Measurements from ENCODE around the gene TENT5C.
A peak's percentile ranks its signal among the peaks of the same experiment; 100 is the strongest.

Gene TENT5C

DNA sequence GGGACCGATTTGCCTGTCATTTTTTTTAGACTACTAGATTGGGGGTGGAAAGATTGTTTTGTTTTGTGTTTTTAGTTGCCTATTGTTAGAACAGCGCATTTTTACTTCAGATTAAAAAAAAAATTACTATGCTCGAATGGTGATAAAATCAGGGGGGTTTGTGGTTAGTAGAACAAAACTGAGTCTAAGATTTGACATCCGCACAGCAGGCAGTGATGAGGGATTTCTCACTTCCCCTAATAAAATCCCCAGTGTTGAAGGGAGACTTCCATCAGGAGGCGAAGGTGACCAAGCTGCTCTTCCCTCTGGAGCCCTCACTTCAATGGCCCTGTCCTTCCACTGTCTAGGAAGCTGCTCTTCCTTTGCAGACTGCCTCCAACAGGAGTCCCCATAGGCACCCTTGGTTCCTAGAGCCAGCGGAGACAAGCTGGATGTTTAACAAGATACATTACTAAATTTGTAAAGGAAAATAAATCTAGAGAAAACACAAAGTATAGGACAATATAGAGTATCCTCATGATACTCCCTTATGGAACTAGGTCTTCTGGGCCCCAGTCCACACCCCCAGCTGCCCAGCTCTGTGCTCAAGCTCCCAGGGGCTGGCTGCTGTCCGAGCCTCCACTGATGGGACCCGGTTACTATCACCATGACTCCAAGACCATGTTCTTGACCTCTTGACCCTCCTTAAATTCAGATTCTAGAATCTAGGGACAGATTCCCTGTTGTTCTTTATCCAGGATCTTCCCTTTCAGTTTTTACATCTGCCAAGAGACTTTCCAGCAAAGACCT lies 31.0 kb downstream of the TENT5C start:
- peak; percentile 43 for DNase-seq

DNA sequence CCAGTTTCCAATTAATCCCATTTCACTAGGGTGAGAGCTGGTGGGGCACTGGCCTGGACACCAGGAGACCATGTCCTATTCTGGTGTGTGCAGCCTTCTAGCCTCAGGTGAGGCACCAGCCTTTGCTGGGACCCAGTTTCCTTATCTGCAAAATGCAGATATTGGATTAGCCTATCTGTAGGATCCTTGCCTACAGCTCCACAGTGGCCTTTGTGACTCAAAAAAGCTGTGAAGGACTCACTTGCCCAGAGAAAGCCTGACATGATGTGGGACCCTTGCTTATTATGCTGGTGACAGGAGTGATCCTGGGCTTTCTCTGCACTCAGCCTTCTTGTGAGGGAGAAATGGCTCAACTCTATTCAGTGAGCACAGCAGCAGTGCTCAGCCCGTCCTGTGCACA lies 32.3 kb downstream of the TENT5C start:
- DNase-seq = no peak

DNA sequence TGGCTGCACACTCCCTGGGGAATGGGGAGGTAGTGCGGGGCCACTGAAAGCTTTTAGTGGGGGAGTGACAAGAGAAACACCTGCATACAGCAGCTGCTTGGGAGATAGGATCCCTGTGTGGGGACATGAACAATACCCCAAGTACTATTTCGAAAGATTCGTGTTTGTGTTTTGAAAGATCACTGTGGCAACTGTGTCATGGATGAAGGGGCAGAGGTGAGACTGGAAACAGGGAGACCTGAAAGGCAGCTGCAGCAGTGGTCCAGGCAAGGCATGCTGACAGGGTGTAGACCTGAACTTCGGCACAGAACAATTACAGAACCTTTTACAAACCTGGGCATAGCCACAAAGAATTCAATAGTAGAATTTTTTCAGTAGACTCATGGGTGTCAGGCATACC lies 32.9 kb downstream of the TENT5C start:
- DNase-seq = peak; percentile 64

DNA sequence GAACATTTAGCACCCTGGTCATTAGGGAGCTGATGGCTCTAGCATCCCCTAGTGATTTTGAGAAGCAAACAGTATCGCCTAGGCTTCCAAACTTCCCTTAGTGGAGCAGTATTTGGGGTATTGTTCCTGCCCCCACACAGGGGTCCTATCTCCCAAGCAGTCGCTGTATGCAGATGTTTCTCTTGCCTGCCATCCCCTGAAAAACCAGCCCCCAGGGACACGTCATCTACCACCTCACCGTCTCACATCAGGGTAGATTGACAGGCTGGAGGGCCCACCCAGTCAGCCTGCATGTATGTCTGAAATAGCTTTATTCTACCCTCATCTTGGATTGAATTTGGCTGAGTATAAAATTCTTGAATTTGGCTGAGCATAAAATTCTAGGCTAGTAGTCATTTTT lies 33.9 kb downstream of the TENT5C start:
- DNase-seq = no peak

DNA sequence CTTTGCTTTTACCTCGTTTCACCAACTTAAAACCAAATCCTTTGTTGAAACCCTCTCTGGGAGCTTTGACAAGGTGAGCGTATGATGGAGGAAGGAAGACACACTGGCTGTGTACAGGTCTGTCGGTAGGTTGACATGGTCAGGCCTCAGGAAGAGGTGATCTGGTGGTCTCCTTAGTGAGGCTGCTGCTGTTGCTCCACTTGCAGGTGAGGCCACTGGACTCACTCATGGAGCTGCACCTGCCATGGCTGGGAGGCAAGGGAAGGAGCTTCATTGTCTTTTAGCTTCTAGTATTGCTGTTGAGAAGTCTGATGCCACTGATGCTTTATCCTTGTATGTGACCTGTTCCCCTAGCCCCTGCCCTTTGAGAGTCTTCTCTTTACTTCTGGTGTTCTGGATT lies 35.7 kb downstream of the TENT5C start:
- DNase-seq = no peak

DNA sequence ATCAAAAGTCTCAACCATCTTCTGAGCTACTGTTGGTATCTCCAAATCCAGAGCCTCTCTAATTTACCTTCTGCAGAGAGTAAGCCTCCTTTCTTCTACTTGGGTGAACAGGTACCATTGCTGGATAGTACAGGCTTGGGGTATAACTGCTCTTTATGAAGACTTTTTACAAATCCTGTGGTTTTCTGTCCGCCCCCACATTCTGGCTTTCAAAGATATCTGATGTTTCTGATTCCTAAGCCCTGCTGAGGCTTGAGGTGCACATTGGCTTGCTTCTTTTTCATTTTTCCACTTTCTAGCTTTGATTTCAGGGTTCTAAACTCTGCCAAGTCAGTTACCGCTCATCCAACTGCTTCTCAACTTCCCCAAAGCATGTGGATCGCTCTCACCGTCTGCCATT lies 37.1 kb downstream of the TENT5C start:
- no peak for DNase-seq

DNA sequence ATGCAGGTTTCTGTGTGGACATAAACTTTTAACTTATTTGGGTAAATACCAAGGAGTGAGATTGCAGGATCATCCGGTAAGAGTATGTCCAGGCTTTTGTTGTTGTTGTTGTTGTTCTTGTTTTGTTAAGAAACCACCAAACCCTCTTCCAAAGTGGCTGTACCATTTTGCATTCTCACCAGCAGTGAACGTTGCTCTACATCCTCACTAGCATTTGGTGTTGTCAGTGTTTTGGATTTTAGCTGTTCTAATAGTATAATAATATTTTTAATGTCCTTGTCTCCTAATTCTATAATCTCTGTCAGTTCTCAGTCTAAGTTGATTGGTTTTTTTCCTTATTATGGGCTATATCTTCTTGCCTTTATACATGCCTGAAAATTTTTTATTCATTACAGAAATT lies 37.8 kb downstream of the TENT5C start:
- no peak for DNase-seq

DNA sequence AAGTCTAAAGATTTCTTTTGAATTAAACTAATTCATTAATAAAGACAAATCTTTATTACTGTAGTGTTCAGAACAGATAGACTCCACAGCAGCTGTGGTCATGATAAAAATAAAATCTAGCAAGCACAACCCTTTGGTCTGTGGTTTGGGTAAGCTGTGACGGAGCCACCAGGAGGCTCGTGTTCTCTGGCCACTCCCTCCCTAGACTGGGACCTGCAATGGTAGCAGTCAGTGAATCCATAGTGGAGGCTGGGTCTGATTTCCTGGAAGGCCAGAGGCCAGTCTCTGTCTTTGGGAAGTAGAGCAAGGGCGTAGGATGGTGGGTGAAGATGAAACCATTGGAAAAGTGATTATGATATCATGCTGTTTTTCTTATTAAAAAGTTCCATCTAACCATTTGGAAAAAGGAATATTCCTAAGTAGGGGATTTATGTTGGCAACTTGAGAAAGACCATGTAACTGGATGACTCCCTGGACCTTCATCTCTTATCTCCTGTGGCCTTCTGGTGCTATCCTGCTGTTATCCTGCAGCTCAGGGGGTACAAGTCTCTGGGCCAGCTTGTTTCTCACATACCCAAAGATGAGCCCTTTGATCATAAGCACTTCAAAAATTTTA lies 39.0 kb downstream of the TENT5C start:
- peak; percentile 72 for DNase-seq

DNA sequence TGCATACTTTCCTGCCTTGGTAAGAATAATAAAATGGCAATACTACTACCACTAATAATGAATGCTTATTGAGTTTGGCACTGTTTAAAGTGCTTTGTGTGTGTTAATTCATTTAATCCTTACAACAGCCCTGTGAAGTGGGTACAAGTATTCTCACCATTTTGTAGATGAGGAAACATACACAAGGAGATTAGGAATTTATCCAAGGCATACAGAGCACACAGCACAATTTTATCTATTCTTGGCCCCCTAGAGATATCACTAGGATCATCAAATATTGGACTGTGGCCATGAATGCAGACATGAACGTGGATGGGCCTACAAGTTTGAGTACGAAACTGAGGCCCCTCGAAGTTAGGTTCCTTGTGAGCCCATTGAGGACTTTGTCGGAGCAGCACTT lies 39.5 kb downstream of the TENT5C start:
- no peak for DNase-seq

DNA sequence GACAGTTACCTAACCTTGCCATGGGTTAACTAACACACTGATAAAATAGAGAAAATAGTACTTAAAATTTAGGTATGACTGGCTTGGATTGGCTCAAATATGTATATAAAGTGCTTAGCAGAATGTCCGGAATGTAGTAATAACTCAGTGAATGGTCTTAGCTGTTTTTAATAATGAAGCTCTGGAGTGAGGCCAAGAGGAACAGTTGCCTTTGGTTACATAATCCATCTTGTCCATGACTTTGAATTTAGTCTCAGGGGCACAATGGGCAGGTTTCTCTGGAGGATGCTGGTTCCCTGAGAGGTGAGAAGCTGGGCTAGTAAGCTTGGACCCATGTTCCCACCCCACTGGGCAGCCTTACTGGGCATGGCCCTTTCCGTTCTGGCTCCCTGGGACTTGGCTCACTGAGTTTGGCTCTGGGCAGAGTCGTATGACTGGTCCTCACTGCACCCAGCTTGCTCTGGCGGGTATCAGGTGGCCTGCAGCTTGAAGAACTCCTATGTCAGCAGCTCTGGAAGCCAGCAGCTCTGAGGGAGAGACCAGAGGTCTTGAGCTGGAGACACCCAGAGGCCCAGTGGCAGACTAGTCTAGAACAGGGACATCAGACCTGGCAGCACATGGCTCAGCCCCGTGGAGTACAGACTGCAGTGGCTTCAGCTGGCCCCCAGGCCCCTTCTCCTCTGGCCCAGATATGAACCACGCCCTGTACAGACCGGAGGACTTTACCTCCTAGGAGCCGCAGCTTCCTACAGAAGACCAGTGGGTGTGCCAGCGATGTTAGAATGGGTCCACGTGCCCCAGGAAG lies 40.4 kb downstream of the TENT5C start:
- DNase-seq = peak; percentile 85

DNA sequence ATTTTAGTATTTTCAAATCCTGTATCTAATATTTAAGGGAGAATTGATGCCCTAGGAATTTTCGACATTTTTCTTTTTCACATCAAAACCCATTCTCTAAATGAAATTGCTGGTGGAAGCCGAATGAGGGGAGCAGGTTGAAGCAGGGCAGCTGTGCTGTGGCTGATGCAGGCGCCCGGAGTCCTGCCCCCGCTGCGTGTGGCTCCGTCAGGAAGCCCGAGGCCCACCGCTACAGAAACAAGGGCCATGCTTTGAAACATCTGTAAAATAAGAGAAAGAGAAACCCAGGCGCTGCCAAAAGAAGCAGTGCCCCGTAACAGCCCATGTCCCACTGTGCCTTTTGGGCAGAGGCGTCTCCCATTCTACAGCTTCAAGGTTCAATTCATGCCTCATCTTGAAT lies 41.1 kb downstream of the TENT5C start:
- DNase-seq = no peak

DNA sequence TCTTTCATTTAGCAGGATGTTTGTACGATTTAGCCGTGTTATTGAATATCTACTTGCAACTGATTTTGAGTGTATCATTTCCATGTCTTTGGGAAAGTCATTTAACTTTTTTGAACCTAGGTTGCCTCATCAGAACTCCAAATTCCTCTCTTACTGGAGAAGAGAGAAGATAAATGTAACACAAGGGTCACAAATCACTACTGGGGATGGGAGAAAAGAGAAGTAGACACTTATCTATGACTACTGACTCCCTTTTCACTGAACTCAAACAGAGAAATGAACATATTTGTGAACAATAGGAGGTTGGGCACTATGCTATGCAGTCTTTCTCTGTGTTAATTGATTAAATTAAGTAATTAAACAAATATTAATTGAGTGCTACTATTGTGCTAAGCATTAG lies 42.2 kb downstream of the TENT5C start:
- DNase-seq = no peak

DNA sequence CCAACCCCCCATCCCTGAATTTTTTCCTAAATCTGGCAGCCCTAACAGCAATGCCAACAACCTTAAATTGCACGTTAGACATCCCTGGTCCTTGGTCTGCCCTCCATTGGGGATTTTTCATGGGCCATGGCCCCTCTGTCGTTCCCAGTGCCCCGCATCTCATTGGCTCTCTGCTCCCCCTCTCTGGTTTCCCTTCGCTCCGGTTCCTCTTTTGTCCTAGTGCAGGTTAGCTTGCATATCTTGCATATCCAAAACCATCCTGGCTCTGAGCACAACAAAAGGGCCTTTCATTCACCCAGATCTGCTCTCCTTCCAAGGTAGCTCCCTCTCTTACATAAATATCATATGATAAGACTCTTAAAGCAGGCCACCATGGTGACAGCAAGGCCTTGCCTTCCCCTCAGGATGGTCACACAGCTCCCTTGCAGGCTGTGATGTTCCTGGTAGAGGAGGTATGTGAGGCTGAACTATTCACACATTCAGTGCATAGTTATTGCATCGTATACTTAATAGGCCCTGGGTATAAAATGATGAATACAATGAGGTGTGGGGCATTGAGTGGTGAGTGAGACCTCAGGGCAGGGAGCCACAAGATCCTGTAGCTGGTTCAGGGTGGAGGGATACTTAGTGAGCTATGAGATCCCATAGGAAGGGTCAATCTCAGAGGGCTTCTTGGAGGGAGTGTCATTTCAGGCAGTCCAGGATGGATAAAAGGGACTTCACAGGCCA lies 45.2 kb downstream of the TENT5C start:
- no peak for DNase-seq

DNA sequence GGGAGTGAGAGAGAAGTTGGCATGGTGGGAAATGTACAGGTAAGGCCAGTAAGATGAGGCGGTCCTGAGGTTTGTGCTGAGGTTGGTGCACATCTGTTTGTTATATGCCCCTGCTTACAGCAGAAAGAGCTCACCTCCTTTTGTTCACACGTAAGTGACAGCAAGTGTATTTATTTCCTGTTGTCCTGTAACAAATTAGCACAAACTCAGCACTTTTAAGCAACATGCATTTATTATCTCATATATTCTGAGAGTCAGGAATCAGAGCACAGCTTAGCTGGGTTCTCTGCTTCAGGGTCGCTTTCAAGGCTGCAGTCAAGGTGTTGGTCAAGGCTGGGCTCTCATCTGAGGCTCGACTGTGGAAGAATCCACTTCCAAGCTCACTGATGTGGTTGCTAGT lies 45.8 kb downstream of the TENT5C start:
- DNase-seq = no peak

DNA sequence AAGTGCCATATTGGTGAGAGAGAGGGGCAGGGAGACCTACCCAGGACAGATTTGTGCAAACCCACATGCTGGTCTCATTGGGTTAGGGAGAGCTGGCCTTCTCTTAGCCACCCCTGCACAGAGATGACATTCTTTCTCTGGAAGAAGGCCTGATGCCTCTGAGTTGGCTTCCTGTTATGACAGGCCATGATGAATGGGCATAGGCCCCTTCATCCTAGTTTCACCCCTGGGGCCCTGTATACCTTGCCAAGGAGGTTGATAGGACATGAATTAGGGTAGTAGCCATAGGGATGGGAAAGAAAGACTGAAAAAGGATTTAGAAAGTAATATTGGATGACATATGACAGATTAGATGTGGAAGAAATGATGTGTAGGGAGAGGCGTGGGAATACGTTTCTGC lies 46.6 kb downstream of the TENT5C start:
- DNase-seq = no peak

DNA sequence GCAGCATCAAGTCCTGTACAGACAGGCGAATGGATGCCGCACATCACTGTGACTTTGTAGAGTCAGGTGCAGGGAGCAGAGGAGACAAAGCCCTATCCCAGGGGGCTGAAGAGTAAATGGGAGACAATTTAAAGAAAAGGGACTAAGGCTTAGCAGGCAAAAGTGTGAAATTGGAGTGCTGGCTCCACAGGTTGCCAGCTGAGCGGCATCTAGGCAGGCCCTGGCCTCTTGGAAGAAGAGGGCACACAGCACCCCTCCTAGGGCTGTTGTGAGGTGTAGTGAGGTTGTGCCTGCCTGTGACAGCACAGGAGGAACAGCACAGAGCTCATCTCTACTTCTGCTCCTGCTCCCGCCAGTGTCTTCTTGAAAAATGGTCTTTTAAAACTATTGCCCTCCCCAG lies 47.3 kb downstream of the TENT5C start:
- no peak for DNase-seq

DNA sequence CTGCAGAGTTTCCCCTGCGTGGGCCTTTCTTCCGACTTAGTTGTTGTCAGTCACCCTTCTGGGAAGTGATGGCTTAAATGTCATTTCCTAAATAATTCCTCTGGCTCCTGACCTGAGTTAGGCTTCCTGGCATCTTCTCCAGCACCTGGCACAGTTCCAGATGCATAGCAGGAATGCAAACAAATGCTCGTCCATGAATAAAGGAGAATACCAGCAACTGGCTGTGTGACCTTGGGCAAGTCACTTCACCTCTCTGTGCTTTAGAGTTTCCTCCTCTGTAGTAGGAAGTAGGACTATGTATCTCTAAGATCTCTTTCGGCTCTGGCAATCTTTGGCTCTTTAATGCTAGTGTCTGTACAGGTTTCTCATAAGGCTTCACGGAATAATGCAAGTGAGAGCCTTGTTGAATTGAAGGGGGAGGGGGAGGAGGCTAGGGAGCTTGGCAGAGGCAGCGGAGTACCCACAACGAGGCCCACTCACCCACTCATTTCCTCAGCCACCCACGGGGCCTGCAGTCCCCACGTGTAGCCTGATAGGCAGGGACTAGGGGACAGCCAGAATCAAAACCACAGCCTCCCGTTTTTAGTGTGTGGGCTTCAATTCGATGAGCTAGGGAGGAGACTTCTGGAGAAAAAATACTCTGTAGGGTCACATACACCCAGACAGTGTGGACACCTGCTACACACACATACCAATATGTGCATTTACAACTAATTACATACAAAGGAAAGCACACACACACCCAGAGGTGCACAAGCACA lies 48.1 kb downstream of the TENT5C start:
- DNase-seq = peak; percentile 37

DNA sequence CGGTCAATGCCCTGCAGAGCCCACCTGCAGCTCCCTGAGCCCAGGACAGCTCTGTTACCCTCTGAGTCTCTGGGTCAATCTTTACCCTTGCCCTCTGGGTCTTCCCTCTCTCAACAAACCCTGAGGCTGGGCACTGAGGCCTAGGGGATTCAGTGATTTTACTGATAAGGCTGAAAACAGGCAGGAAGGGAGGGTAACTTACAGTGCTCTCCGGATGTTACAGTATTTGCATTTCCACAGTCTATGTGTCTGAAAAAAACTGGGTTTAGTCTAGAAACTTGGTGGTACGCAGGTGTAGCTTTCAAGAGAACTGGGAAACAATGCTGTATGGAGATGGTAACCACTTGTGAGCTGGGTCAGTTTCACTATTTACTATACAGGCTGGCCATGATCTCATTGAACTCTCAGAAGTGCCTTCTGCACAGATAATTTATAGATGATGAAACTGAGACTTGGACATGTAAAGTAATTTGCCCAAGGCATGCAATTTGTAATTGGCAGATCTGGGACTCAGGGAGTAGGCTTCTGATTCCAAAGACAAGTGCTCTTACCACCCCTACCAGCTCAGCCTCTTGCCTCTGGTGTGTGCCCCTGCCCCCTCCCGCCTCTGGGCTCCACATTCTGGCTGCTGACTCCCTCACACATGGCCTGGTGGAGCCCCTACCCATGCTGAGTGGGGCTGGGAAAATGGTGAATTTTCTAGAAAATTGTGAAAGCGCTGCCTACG lies 48.8 kb downstream of the TENT5C start:
- DNase-seq = peak; percentile 82

DNA sequence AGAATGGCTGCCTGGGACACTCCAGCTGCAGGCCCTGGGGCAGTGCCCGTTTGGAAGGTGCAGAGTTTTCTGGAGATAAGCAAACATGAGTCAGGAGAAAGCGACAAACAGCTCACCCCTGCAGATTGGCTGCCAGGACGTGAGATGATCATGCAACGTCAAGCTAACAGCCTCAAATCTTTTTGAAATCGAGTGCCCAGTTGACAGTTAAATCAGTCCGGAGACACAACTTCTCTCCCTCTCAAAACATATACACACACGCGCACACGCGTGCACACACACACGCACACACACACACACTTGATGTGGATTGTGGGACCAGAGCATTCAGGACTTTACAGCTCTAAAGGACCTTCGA lies 49.4 kb downstream of the TENT5C start:
- DNase-seq = peak; percentile 75

DNA sequence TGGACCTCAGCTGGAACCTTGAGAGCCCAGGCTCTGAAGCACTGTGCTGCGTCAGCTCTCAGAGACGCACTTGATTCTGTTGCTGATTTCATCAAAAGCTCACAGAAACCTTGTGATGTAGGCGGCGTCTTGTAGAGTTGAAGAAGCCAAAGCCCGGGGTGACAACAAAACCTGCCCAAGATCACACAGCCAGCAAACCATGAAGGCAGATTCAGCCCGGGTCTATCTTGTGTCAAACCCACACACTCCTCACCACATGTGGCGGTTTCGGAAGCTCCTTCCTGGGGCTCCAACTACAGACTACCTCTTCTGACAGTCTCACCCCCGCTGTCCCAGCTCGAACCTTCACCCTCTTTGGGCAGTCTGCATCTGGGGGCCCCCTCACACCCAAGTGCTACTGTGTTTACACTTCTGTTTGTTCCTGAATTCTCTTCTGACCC lies 50.4 kb downstream of the TENT5C start:
- DNase-seq = peak; percentile 90

DNA sequence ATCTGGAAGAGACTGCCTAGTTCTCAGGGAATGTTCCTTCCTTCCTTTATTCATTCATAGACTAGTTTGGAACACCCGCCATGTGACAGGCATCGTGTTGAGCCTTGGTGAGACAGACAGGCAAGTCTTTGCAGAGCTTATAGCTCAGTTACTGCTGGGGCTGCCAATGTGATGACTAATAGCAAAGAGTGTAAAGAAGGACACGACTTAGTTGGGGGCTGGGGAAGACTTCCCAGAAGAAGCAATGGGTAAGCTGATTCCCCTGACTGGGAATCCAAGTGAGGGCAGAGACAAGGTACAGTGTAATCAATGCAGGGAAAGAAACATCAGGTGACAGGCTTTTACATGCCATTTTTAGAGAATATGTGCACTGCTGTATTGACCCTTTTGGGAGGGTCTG lies 51.2 kb downstream of the TENT5C start:
- peak; percentile 32 for DNase-seq

Data from RPMI8226 (cell line).